Ammon's horn (tissue), 1 donor: ENCODE data around the gene NFKBIB.
"Not testable (repeated sequence)": the region's sequence is repeated elsewhere in the genome, so short reads cannot be mapped to it uniquely, and the experiment has no call there.

Source experiments
- DNase-seq: peaks from one replicate; pipeline ENCODE4 v3.0.0-alpha.2; 2016; ENCODE audit warnings: low spot score

The NFKBIB gene

GRCh38 chr19:38899447-38900201 lies at the start of gene NFKBIB, which contains the start of gene SIRT2:
Gene NFKBIB, plus strand, starts transcription at chr19:38899969. Its CDS starts 64 bp downstream, at chr19:38900033.
Gene SIRT2, minus strand, starts transcription at chr19:38899618. Its CDS starts 97 bp downstream, at chr19:38899521.
- peak; percentile 100 for DNase-seq

- peak; percentile 100 for DNase-seq
Observed at GRCh38 chr19:38850436-38850975, 49.3 kb upstream of the NFKBIB start.

- peak; percentile 13 for DNase-seq
Observed at GRCh38 chr19:38850976-38851621, 48.7 kb upstream of the NFKBIB start.

GRCh38 chr19:38851622-38852230 lies 48.0 kb upstream of the NFKBIB start:
- peak; percentile 97 for DNase-seq

GRCh38 chr19:38852231-38853044 lies 47.3 kb upstream of the NFKBIB start:
- peak; percentile 45 for DNase-seq

- no peak for DNase-seq
Observed at GRCh38 chr19:38853214-38853613, 46.6 kb upstream of the NFKBIB start.

GRCh38 chr19:38854961-38855360 lies 44.8 kb upstream of the NFKBIB start:
- not testable (repeated sequence) for DNase-seq

GRCh38 chr19:38855751-38856150 lies 44.0 kb upstream of the NFKBIB start:
- DNase-seq: not testable (repeated sequence)

- no peak for DNase-seq
Observed at GRCh38 chr19:38856813-38857212, 43.0 kb upstream of the NFKBIB start.

- DNase-seq: not testable (repeated sequence)
Observed at GRCh38 chr19:38859631-38860204, 40.1 kb upstream of the NFKBIB start.

- DNase-seq: no peak
Observed at GRCh38 chr19:38861368-38861767, 38.4 kb upstream of the NFKBIB start.

- no peak for DNase-seq
Observed at GRCh38 chr19:38862321-38863059, 37.3 kb upstream of the NFKBIB start.

GRCh38 chr19:38867171-38867780 lies 32.5 kb upstream of the NFKBIB start:
- DNase-seq: no peak

- DNase-seq: no peak
Observed at GRCh38 chr19:38868551-38868950, 31.2 kb upstream of the NFKBIB start.

- no peak for DNase-seq
Observed at GRCh38 chr19:38869160-38869835, 30.5 kb upstream of the NFKBIB start.

GRCh38 chr19:38869836-38870607 lies 29.7 kb upstream of the NFKBIB start:
- peak; percentile 79 for DNase-seq

- no peak for DNase-seq
Observed at GRCh38 chr19:38870612-38871011, 29.2 kb upstream of the NFKBIB start.

GRCh38 chr19:38873400-38873799 lies 26.4 kb upstream of the NFKBIB start:
- not testable (repeated sequence) for DNase-seq
